HG02840 (cell line): ENCODE data around the gene CFHR4.
"Not testable (repeated sequence)": the region's sequence is repeated elsewhere in the genome, so short reads cannot be mapped to it uniquely, and the experiment has no call there.

Source experiments
- ATAC-seq: cut with Tn5 transposase; IDR thresholded peaks from one replicate; pipeline ENCODE4 v1.9.1; 2021; ENCODE audit warnings: mild to moderate bottlenecking, moderate library complexity, moderate number of reproducible peaks; ENCODE audit not compliant: unreplicated experiment, low FRiP score

CFHR4 gene

DNA sequence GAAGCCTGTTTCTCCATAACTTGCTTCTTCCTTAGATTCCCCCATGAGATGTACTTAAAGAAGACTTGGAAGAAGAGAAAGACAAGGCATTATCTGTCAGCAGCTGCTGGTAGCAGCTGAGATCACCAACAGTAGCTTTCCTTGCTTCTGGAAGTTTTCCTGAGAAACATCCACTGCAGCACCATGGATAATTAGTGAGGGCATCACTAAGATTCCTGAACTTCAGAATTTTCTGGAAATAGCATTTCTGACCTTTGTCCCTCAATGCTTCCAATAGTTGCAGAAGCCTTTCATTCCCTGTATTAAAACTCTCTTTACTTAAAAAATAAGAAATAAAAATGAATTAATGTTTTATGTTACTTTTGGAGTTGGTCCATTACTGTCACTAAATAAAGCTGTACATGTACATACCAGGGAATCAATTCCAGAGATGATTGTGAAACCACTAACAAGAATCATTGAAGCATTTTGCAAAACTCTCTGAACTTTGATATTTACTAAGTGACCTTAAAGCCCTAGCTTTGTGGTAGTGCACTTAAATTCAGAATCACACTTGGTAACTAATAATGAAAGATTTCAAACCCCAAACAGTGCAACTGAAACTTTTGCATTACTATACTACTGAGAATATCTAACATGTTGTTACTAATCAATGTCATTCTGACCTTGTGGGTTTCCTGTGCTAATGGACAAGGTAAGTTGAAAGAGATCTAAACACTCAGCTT is at the start of gene CFHR4:
Gene CFHR4 (plus strand): TSS at position 538 of the 725 bp plus-strand sequence. CDS start 99 bp downstream, at position 637.
- ATAC-seq, result peak; percentile 85

- not testable (repeated sequence) for ATAC-seq
Observed at GRCh38 chr1:196849613-196850492, 38.0 kb upstream of the CFHR4 start.

- ATAC-seq, result no peak
Observed at GRCh38 chr1:196856053-196856452, 31.8 kb upstream of the CFHR4 start.

GRCh38 chr1:196857188-196857587 is 30.7 kb upstream of the CFHR4 start:
- no peak for ATAC-seq

- no peak for ATAC-seq
Observed at GRCh38 chr1:196858811-196859210, 29.0 kb upstream of the CFHR4 start.

DNA sequence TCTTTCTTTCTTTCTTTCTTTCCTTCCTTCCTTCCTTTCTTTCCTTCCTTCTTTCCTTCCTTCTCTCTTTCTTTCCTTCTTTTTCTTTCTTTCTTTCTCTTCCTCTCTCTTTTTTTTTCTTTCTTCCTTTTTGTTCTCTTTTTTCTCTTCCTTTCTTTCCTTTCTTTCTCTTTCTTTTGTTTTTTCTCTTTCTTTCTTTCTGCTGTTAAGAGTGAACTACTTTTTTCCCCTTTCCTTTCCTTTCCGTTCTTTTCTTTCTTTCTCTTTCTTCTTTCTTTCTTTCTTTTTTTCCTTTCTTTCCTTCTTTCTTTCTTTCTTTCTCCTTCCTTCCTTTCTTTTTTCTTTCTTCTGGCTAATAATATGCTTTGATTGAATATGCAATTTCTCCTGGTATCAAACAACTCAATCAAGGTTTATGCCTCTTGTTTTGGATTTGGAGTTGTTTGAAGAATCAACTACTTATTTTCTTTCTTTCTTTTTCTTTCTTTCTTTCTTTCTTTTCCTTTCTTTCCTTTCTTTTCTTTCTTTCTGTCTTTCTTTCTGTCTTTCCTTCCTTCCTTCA is 27.4 kb upstream of the CFHR4 start:
- ATAC-seq, result no peak

- ATAC-seq, result no peak
Observed at GRCh38 chr1:196861429-196861828, 26.4 kb upstream of the CFHR4 start.

GRCh38 chr1:196866974-196867373 is 20.9 kb upstream of the CFHR4 start:
- ATAC-seq, result no peak

DNA sequence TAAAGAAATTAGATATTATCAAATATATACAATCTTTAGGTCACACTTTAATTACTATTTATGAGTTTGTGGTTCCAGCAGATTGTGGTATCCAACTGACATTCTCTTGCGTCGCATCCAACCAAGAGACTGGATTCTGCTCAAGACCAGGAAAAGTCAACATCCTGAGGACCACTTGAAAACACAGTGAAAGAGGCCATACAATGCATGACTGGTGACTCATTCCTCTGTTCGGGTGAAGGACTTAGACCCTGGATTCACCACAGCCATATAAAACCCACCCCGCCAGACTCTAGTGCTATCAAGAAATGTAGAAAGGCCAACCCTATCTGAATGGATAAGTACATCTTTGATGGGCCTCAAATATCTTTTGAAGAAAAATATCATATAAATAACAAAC is 14.5 kb upstream of the CFHR4 start:
- no peak for ATAC-seq

DNA sequence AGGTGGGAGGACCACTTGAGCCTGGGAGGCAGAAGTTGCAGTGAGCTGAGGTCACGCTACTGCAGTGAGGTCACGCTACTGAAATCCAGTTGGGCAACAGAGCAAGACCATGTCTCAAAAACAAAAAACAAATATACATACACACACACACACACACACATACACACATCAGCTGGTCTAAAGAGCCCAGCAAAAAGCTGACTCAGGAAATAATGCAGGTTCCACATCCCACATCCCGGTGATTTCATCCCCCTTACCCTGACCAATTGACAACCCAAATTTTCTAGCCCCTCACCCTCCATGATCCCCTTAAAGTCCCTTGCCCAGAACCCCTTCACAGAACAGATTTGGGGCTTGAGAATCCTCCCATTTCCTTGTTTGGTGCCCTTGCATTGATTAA is 11.9 kb upstream of the CFHR4 start:
- no peak for ATAC-seq

GRCh38 chr1:196877964-196878363 is 9.9 kb upstream of the CFHR4 start:
- ATAC-seq, result no peak

GRCh38 chr1:196886560-196886959 is 1.3 kb upstream of the CFHR4 start:
- ATAC-seq, result not testable (repeated sequence)

GRCh38 chr1:196890668-196891067 is 2.8 kb downstream of the CFHR4 start:
- ATAC-seq, result no peak

DNA sequence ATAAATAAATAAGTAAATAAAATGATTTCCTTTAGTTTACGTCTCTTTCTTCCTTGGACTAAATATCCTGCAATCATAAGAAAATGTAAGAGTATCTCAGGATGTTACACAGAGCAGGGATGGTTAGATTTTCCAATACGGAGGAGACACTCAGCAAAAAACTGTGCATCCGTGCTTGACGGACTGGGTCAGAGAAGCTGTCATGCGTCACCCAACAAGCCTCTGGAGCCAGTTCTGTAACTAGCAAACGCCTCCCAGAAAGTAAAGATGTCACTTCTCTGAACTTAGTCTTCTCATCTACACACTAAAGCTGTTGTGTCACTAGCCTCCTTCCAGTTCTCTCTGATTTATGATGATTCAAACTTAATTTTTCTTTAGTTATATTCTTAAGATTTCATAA is 3.4 kb downstream of the CFHR4 start:
- ATAC-seq, result no peak

DNA sequence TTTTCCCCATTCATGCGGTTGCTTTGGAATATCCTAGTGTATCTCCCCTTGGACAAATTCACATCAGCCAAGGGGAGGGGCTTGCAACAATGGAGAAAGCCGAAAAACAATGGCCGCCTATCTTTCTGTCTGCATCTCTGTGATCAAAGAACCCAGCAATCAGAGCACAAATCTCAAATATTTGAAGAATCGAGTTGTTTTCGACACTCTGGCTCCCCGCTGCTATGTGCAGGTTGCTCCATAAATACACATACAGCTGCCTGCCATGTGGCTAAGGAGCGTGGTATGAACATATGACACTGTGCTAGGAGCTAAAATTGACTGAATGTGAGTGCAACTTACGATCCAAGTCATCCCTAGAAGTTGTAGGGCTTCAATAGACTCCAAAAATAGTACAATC is 8.5 kb downstream of the CFHR4 start:
- no peak for ATAC-seq

DNA sequence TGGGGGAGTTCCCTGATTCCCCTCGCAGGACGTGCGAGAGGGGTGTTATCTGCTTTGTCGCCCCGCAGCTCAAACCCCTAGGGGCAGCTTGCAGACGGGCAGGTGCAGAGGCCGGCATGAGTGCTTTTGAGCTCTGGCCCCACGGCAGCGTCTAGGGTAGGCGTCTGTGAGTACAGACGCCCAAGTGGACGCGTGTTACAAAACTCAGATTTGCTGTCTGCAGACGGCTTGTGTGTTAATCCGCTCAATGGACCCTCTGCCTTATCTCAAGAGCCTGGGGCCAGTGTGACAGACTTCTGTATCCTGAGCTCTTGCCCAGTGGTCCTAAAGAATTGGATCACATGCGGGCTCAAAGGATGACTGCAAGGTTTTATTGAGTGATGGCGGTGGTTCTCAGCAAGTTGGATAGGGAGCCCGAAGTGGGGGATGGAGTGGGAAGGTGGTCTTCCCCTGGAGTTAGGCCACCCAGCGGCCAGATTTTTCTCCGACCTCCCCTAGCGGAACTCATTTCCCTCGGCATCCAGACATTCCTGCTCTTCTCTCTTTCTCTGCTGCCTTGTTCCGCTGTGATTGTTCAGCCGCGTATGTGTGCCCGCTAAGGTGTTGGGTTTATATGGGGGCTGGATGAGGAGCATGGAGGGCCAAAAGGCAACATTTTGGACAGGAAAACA is 9.4 kb downstream of the CFHR4 start:
- no peak for ATAC-seq

DNA sequence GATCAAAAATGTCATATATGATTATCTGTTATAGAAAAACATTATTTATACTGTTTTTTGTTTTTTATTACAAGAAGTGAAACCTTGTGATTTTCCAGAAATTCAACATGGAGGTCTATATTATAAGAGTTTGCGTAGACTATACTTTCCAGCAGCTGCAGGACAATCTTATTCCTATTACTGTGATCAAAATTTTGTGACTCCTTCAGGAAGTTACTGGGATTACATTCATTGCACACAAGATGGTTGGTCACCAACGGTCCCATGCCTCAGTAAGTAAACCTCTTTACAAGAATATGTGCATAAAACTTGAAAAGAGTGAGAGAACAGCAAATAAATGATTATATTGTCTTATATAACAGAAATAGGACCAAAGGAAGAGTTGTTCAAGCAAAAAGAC is 14.5 kb downstream of the CFHR4 start:
- no peak for ATAC-seq

DNA sequence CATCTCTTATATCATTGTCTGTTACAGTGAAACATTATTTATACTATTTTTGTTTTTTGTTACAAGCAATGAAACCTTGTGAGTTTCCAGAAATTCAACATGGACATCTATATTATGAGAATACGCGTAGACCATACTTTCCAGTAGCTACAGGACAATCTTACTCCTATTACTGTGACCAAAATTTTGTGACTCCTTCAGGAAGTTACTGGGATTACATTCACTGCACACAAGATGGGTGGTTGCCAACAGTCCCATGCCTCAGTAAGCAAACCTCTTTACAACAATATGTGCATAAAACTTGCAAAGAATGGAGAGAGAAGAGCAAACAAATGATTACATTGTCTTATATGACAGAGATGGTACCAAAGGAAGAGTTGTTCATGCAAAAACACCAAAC is 22.4 kb downstream of the CFHR4 start:
- ATAC-seq, result no peak

DNA sequence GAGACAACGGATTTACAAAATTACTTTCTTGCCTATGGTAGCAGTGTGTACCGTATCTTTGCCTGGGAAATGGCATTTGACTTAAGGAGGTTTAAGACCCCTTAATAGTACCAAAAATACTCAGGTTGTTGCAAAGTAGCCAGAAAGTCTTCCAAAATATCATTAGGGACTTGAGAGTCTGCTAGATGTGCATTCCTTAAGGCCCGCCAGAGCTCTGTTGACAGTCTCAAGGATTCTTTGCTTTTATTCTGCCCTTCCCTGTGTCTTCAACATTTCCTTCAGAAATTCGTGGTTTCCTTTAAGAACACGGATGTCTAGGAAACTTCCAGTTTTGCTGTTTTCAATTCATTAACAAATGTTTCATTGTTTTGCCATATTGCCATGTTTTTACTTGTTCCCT is 24.4 kb downstream of the CFHR4 start:
- ATAC-seq, result not testable (repeated sequence)

GRCh38 chr1:196926839-196927238 is 39.0 kb downstream of the CFHR4 start:
- not testable (repeated sequence) for ATAC-seq

DNA sequence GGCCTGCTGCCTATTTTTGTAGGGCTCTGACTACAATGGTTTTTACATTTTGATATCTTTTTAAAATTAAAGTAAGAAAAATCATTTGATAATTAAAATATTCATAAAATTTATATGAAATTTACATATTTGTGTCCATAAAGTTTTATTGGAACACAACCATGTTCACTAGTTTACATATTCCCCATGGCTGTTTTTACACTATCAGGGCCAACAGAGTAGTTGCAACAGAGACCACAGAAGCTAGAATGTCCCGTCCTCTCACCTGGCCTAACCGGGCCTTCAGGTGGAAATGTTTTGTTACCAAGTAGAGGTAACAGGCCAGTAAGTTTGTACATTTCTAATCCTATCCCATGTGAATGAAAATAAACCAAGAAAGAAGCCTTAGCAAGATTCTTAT is 45.0 kb downstream of the CFHR4 start:
- not testable (repeated sequence) for ATAC-seq
